MV-4-11 (cell line): ENCODE results near the gene MLXIPL.
"Not testable (repeated sequence)": the region's sequence is repeated elsewhere in the genome, so short reads cannot be mapped to it uniquely, and the experiment has no call there.

Experiments
- DNase-seq: peaks from one replicate; lab custom pipeline; 2025; lab: John Stamatoyannopoulos, UW

The MLXIPL gene

GRCh38 chr7:73582664-73583202 is 41.6 kb downstream of the MLXIPL start:
- DNase-seq = peak; percentile 16

DNA sequence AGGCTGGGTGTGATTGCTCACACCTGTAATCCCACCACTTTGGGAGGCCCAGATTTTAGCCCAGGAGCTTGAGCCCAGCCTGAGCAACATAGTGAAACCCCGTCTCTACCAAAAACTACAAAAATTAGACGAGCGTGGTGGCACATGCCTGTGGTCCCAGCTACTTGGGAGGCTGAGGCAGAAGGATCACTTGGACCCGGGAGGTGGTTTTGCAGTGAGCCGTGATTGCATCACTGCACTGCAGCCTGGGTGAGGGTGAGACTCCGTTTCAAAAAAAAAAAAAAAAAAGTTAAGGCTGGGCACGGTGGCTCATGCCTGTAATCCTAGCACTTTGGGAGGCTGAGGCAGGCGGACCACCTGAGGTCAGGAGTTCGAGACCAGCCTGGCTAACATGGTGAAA is 43.3 kb downstream of the MLXIPL start:
- DNase-seq = peak; percentile 19

DNA sequence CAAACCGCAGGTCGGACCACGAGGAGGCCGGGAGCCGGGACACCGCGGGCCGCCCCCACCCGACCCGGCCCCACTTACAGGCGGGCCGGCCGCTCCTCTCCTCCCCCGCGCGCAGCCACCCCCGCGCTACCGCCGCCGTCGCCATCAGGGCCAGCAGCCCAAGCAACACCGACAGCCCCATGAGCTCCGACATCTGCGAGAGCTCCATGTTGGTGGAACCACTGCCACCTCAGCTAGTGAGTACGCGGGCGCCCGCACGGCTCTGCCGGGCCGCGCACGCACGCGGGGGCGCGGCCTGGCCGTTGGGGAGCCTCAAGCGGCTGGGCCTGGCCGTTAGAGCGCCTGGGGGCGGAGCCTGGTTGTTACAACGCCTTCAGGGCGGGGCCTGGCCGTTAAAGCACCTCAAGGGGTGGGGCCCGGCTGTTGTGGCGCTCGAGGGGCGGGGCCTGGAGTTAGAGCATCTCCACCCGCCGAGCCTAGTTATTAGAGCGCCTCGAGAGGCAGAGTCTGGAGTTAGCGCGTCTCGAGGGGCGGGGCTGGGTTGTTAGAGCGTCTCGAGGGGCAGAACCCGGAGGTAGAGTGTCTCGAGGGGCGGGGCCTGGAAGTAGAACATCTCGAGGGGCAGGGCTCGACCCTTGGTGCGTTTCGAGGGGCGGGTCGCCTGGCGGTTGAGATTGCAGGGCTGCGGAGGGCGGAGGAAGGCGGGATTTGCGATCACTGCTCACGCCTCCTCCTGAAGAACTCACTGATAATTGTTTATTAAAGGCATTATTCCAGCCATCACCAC is 45.8 kb downstream of the MLXIPL start, which contains the start of gene TBL2:
Gene TBL2 (minus strand): TSS at position 238 of the 787 bp plus-strand sequence. CDS start 30 bp downstream, at position 208.
- DNase-seq = peak; percentile 98

DNA sequence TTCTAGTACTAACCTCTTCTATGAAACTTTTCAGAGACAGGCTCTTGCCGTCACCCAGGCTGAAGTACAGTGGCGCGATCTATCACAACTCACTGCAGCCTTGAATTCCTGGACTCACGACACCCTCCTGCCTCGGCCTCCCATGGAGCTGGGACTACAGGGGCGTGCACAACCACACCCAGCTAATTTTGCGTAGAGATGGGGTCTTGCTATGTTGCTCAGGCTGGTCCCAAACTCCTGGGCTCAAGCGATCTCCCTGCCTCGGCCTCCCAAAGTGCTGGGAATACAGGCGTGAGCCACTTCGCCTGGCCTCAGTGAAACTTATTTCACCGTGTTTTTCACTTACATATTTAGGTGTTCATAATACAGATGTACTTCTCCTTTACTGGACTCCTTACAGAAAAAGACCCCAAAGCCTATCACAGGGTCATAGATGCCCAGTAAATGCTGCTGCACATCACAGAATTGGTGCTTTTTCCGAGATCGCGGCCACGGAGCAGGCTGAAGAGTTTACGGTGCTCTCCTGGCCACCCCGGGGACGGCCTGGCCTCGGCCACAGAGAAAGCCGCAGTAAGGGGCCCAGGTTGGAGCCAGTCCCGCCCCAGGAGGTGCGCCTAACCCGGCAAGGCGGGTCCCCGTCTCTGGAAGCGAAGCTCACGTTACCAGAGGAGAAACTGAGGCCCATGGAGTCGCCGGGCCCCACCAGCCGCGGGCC is 46.5 kb downstream of the MLXIPL start:
- DNase-seq = peak; percentile 23

GRCh38 chr7:73573791-73574190 is 50.5 kb downstream of the MLXIPL start:
- DNase-seq = no peak

- DNase-seq = no peak
Measured at GRCh38 chr7:73573276-73573675, 51.0 kb downstream of the MLXIPL start.

- DNase-seq = no peak
Measured at GRCh38 chr7:73572767-73573186, 51.5 kb downstream of the MLXIPL start.

DNA sequence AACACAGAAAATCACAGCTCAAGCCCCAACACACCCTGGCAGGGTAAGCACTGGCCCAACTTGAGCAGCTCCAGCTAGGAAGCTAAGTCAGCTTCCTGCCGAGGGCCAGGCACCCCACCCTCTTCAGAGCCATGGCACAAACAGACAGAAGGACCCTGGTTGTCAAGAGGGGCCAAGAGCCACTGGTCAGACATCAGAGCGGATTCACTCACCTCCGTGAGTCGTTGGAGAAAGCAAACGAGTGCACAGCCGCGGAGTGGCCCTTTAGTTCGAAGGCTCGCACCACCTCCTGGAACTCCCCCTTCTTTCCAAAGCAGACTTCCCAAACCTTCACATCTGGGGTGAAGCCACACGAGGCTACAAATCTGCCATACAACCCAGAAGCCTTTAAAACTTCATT is 53.3 kb downstream of the MLXIPL start:
- no peak for DNase-seq

DNA sequence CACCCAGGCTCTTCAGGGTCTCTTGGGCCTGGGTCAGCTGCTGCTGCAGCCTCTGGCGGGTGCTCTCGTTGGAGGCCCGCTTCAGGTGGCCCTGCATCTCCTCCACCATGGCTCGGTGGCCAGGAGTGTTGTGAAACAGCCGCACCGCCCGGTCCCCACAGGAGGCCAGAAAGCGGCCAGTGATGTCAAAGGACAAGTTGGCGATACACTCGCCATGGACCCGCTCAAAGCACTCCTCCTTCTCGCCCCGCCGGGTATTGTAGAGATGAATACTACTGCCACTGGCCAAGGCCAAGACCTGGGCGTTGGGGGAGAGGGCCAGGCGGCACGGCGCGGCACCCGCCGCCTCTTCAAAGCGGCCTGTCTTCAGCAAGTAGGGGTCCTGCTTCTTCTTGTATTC is 53.8 kb downstream of the MLXIPL start:
- no peak for DNase-seq

DNA sequence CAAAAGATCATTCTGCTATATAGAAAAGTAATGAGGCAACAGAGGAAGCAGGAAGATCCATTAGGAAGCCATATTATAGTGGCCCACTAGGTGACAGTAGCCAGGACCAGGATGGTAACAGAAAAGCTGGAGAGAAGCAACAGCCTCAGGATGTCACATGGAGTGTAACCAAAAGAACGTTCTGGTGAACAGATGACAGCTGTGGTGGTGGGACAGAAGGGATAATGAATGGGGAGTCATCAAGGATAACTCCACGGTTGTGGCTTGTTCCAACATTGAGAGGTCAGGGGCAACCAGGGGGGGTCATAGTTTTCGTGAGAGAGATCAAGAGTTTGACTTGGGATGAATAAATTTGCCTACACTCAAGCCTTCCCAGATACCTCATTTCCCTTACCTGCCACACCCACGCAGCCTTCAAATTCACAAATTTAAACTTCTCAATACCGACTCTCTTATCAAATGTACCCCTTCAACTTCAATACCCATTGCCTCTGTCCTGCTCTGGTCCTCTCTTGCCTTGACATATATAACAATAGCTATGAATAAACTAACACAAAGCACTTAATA is 55.2 kb downstream of the MLXIPL start:
- DNase-seq = no peak

DNA sequence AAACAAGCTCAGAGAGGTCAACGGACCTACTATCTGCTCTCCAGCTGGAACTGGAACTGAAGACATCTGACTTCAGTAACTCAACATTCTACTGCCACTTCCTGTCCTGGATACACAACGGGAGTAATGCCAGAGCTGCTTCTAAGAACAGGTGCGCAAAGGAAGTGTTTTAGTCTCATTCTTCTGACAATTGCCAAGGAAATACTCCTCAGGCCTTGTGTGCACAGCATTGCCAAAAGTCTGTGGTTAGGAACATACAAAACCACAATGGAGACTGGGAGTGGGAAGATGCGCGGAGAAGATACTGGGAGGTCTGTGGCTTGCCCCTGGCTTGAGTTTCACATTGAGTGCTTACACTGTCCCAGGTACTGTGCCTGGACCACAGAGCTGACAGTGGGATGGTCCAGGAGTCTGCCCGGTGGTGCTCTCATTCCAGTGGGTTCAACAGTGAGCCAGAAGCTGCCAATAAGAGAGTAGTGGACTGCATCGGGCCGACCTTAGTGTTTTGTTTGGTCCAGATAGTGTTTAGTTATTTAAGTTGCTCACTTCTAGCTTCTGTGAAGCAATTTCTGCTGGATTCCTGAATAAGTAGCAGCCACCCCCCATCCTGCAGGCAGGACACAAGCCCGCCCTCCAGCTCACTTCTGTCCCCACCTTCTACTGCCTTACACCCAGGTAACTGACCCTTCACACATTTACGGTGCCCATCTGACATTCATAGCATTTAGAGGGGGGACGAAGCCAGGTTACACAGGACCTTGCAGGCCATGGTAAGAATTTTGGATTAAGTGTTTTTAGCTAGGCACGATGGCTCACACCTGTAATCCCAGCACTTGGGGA is 56.3 kb downstream of the MLXIPL start:
- peak; percentile 25 for DNase-seq

- no peak for DNase-seq
Measured at GRCh38 chr7:73567140-73567539, 57.2 kb downstream of the MLXIPL start.

- DNase-seq = not testable (repeated sequence)
Measured at GRCh38 chr7:73566431-73566830, 57.9 kb downstream of the MLXIPL start.

DNA sequence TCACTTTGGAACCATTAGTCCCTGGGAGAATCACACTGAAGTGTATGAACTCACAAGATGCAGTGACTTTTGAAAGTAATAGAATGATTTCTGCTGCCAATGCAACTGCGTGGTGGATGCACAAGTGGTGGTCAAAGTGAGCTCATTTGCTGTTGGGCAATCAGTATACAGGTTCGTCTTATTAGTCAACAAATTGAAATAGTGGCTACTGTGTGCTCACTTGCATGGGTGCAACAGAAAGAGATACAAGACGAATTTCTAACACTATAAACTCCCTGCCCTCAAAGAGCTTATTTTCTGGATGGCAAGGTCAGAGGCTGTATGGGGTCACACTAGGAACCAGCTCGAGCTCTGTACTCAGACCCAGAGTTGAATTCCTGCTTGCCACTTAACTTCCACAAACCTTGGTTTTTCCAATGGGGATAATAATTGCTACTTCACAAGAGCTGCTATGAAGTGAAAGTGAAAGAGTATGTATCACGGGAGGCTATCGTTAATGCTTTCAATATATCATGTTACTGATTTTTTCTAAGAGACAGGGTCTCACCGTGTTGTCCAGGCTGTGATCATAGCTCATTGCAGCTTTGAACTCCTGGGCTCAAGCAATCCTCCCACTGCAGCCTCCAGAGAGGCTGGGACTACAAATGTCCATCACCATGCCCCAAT is 58.5 kb downstream of the MLXIPL start:
- DNase-seq = peak; percentile 12

- DNase-seq = peak; percentile 53
Measured at GRCh38 chr7:73560109-73560835, 64.0 kb downstream of the MLXIPL start.

GRCh38 chr7:73557397-73558257 is 66.7 kb downstream of the MLXIPL start, which contains the start of gene BCL7B:
Gene BCL7B, minus strand, starts transcription at chr7:73557690. Its CDS starts 112 bp downstream, at chr7:73557578.
- peak; percentile 70 for DNase-seq

GRCh38 chr7:73557108-73557396 is 67.3 kb downstream of the MLXIPL start:
- DNase-seq = peak; percentile 91

- no peak for DNase-seq
Measured at GRCh38 chr7:73556208-73557107, 67.9 kb downstream of the MLXIPL start.
